Tibial nerve (tissue), 4 donors: Measurements from ENCODE around the gene NFATC1. TPM values are rescaled to one million over a fixed set of nuclear protein-coding genes. Genes with fewer than 3 reads are reported as not detected.
A peak's percentile ranks its signal among the peaks of the same experiment; 100 is the strongest.

ENCODE experiments used
- DNase-seq, 2 donors: peaks; one replicate each; pipeline ENCODE4 v3.0.0-alpha.2; 2019; ENCODE audit warnings: low spot score in 2 of 2
- H3K27ac ChIP-seq, 4 donors: fragments of 200-600 bp; sonication (generic) in 3 of 4; one replicate each; pipeline ENCODE4 v1.5.1; 2017 to 2019; ENCODE audit warnings: mild to moderate bottlenecking in 1 of 4
- H3K27me3 ChIP-seq, 2 donors: fragments of 200-600 bp; sonication (generic) in 1 of 2; one replicate each; pipeline versions ENCODE4 v1.5.1 to v1.6.0; 2017 to 2019
- H3K36me3 ChIP-seq, 3 donors: fragments of 200-600 bp; sonication (generic); one replicate each; pipeline ENCODE4 v1.5.1; 2018 to 2019
- H3K4me1 ChIP-seq, 4 donors: fragments of 200-600 bp; sonication (generic) in 3 of 4; one replicate each; pipeline ENCODE4 v1.5.1; 2017 to 2019
- H3K4me3 ChIP-seq, 4 donors: fragments of 200-600 bp; sonication (generic) in 3 of 4; one replicate each; pipeline ENCODE4 v1.5.1; 2017 to 2019; ENCODE audit warnings: mild to moderate bottlenecking in 1 of 4, moderate library complexity in 1 of 4
- H3K9me3 ChIP-seq, 4 donors: fragments of 200-600 bp; sonication (generic) in 3 of 4; one replicate each; pipeline ENCODE4 v1.5.1; 2017 to 2019
- EP300 ChIP-seq, 2 donors: sonication (generic); formaldehyde crosslinking; IDR thresholded peaks; one replicate each; pipeline ENCODE4 v1.6.1; 2017; ENCODE audit warnings: antibody characterized with exemption in 2 of 2, mild to moderate bottlenecking in 1 of 2
- POLR2A ChIP-seq, 2 donors: fragments of 450-650 bp; IDR thresholded peaks; one replicate each; pipeline ENCODE4 v1.6.1; 2017; ENCODE audit warnings: antibody characterized with exemption in 2 of 2, mild to moderate bottlenecking in 2 of 2, moderate library complexity in 2 of 2
- WGBS, 2 donors: methylation state at CpG; one replicate each; pipeline ENCODE4 v1.1.5; 2018; 5-methylcytosine and 5-hydroxymethylcytosine counted together
- total RNA-seq, 4 donors: library from RNA; depleted of rRNA; stranded (reverse); fragments of >200 nt; gene quantifications; one replicate each; pipeline ENCODE4 v1.1.0, GENCODE V29; 2016
- TF ChIP-seq, protein P1 (sequence below), 5 experiments: fragments of 200-600 bp in 3 of 5; fragments of 450-650 bp in 2 of 5; sonication (generic) in 3 of 5; IDR thresholded peaks; one replicate each; pipeline ENCODE4 v1.5.1; 2016 to 2019; ENCODE audit warnings: antibody characterized with exemption in 5 of 5, mild to moderate bottlenecking in 3 of 5, moderate library complexity in 2 of 5

Gene NFATC1
- total RNA-seq, 4 donors from 2014 or later, result 33.7 to 48.6 (median 37.8) TPM

DNA sequence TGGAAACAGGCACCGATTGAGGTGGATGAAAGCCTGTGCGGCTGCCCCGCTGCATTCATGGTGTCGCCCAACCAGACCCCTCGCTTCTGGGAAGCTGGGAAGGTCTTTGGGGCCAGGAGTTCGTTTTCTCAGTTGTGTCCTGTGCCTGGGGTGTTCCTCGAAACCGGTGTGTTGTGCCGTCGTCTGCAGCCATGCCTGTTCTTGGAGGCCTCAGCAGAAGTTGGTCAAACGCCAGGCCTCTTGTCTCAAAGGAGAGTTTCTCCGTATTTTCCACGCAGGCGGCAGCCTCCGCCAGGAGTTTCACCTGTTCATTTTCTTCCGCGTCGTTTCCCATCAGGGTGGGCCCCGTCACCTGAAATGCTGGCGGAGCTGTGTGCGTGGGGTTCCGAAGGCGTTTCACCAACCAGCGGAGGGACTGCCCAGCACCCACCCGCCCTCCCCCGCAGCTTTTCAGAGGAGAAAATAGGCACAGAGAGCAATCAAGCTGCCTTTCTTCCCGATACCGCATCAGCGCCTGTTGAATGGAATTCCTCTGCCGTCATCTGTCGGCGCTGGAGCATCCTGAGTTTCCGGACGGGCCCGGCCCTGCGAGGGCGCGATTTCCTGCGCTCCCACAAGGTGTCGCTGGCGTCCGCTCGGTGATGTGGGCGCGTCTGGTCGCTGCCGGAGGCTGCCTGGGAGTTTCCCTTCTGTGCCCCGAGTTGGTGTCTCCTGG lies 17.0 kb upstream of the NFATC1 start:
- Histone ChIP-seq H3K27ac (peak overlapping the region in 3 of 4 donors; percentile 7 to 76 (median 11)), H3K9me3 (no peaks in the 10 kb centered on the region), H3K4me1 (peaks cover 0 to 13% (median 0%) of the 10 kb centered on the region in 4 donors), H3K4me3 (no peak overlapping the region), H3K36me3 (peaks cover 0 to 32% (median 0%) of the 10 kb centered on the region in 3 donors), H3K27me3 (no peaks in the 10 kb centered on the region)
- peak in 1 of 2 donors; percentile 81 for DNase-seq
- WGBS, 2 donors, result 39 to 69% methylated on average over 28 to 47 of the region's 48 CpGs
- TF ChIP-seq EP300 (IDR thresholded peaks at IDR 0.05), result peak in 1 of 2 donors; percentile 65
- TF ChIP-seq, protein P1, sequence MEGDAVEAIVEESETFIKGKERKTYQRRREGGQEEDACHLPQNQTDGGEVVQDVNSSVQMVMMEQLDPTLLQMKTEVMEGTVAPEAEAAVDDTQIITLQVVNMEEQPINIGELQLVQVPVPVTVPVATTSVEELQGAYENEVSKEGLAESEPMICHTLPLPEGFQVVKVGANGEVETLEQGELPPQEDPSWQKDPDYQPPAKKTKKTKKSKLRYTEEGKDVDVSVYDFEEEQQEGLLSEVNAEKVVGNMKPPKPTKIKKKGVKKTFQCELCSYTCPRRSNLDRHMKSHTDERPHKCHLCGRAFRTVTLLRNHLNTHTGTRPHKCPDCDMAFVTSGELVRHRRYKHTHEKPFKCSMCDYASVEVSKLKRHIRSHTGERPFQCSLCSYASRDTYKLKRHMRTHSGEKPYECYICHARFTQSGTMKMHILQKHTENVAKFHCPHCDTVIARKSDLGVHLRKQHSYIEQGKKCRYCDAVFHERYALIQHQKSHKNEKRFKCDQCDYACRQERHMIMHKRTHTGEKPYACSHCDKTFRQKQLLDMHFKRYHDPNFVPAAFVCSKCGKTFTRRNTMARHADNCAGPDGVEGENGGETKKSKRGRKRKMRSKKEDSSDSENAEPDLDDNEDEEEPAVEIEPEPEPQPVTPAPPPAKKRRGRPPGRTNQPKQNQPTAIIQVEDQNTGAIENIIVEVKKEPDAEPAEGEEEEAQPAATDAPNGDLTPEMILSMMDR (IDR thresholded peaks at IDR 0.05), result peak; percentile 93 to 99 (median 98)
- no peak for TF ChIP-seq POLR2A (IDR thresholded peaks at IDR 0.05)

DNA sequence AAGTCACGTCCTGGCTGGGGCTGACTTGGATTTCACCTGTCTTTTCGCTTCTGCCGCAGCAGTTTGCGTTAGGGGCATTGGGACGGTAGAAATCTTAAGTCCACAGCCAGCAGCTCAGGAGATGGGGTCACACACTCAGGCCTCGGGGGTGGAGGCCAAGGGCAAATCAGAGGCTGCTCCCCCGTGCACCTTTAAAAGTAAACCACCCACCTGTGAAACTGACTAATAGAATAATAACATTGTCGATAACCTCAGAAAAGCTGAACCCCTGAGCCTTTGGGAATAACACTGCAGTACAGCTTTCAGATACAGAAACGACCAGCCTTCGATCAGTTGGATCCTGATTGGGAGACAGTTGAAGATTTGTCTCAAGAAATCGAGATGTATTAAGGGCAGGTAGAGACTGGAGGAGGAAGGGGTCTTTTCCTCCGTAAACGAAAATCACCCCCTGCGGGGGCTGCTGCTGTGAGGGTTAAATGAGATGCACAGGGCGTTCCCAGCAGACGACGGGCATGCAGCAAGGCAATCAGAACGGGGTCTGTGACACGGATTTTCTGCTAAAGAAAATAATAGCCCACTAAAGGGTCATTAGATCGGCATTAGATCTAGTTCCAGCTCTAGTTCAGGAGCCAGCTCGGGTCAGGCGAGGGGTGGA lies 16.4 kb upstream of the NFATC1 start:
- Histone ChIP-seq H3K36me3 (peaks cover 0 to 32% (median 0%) of the 10 kb centered on the region in 3 donors), H3K27ac (peak overlapping the region in 2 of 4 donors; percentile 11 to 76), H3K4me1 (peaks cover 0 to 14% (median 0%) of the 10 kb centered on the region in 4 donors), H3K4me3 (no peak overlapping the region), H3K27me3 (no peaks in the 10 kb centered on the region), H3K9me3 (no peaks in the 10 kb centered on the region)
- TF ChIP-seq POLR2A (IDR thresholded peaks at IDR 0.05), result no peak
- TF ChIP-seq, protein P1 (IDR thresholded peaks at IDR 0.05), result no peak
- no peak for TF ChIP-seq EP300 (IDR thresholded peaks at IDR 0.05)
- WGBS, 2 donors, result 62 to 64% methylated on average over 22 of the region's 22 CpGs
- no peak for DNase-seq

DNA sequence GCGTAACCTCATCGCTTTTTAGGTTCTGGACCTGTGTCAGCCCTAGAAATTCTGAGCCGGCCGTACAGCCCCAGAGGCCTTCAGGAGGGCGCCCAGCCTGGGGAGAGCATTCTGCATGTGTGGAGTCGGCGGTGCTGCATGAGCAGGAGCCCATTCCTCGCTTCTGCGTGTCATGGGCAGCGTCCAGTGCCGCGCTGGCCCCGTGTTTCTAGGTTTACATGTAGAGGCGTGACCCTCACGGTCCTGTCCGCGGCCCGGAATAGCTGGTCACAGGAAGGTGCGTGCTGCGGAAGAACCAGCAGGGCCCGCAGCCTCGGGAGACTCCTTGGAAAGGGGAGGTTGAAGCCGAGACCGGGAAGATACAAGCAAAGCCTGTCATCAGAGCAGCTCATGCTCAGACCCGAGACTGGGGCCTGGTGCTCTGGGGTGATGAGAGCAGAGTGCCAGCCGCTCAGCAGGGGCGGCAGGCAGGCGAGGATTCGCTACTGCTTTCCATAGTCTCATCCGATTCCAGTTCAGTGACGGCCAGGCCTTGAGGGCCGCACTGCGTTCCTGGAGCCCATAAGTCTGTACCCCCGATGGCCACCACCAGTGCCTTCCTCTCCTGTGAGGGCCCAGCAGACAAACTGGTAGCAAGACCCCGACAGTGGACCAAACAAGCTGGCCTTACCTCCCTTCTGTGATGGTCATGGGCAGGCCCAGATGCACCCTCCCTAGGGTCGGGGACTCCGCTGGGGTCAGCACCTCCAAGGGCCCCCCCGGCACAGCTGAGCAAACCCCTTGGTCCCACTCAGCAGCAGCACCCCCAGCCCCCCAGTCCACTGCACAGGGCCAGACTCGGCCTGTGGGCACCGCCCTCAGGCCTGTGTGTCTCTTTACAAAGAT lies 15.6 kb upstream of the NFATC1 start:
- Histone ChIP-seq H3K9me3 (no peaks in the 10 kb centered on the region), H3K27me3 (no peaks in the 10 kb centered on the region), H3K4me3 (no peak overlapping the region), H3K27ac (peak overlapping the region in 1 of 4 donors; percentile 76), H3K4me1 (peaks cover 0 to 20% (median 0%) of the 10 kb centered on the region in 4 donors), H3K36me3 (peaks cover 0 to 24% (median 0%) of the 10 kb centered on the region in 3 donors)
- no peak for DNase-seq
- no peak for TF ChIP-seq POLR2A (IDR thresholded peaks at IDR 0.05)
- no peak for TF ChIP-seq EP300 (IDR thresholded peaks at IDR 0.05)
- TF ChIP-seq, protein P1 (IDR thresholded peaks at IDR 0.05), result no peak
- WGBS, 2 donors, result 90 to 95% methylated on average over 28 to 33 of the region's 40 CpGs

DNA sequence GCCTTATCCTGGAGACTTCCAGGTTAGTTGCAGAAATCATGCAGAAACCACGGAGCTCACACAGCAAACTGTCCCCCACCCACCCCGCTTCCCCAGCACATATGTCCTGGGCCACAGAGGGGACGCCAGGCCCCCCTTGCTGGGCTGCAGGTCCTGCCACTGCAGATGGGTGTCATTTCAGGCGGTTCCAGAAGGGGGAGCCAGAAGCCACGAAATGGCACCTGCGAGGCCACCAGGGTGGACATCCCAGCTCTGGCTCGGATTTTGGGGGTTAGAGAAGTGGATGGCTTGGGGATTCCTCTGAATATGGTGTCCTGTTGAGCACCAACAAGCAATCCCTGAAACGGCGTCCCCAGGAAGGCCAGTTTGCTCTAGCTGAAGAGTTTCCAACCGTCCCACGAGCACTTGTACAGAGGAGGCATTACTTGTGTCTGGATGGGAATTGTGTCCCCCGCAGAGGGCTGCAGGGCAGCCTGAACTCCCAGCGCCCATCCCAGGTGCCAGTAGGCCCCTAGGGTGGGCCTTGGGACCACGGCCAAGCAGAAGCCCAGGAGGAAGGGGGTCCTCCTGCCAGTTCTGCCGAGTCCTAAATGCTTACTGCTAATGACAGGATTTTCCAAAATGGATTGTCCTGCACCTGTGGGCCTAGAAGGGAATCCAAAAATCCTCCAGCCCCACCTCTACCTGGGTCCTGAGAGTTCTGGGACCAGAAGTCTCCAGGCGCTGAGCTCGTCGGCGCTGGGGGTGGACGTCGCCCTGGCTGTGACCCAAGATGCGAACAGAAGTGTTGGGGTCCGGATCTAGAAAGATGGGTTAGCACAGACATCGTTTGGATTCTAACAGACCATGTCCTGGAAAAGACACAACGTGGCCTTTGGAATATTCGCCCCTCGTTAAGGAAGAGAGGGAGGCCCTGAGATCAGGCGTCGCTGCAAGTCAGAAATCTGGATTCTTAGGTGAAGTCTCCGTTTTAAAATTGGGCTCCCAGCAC lies 14.6 kb upstream of the NFATC1 start:
- H3K9me3 ChIP-seq, result no peaks in the 10 kb centered on the region
- TF ChIP-seq, protein P1 (IDR thresholded peaks at IDR 0.05), result peak; percentile 85 to 92 (median 87)
- no peak for TF ChIP-seq EP300 (IDR thresholded peaks at IDR 0.05)
- H3K27me3 ChIP-seq, result no peaks in the 10 kb centered on the region
- H3K36me3 ChIP-seq, result peaks cover 0 to 18% (median 0%) of the 10 kb centered on the region in 3 donors
- H3K4me3 ChIP-seq, result no peak overlapping the region
- peaks cover 0 to 28% (median 0%) of the 10 kb centered on the region in 4 donors for H3K4me1 ChIP-seq
- 64 to 69% methylated on average over 22 to 28 of the region's 30 CpGs for WGBS, 2 donors
- peak; percentile 65 to 82 for DNase-seq
- no peak overlapping the region for H3K27ac ChIP-seq
